Glutamatergic neuron (in vitro differentiated cells): Measurements from ENCODE around the gene FAM163A. TPM values are rescaled to one million over a fixed set of nuclear protein-coding genes. Genes with fewer than 3 reads are reported as not detected.

ENCODE experiments used
- DNase-seq: peaks from one replicate; pipeline ENCODE4 v3.0.0; 2022
- H3K27ac Mint-ChIP-seq: one replicate; pipeline ENCODE4 v1.8.0; 2020; ENCODE audit warnings: mild to moderate bottlenecking, mixed read lengths, inconsistent platforms; ENCODE audit not compliant: unreplicated experiment
- H3K27me3 Mint-ChIP-seq: one replicate; pipeline ENCODE4 v1.8.0; 2020; ENCODE audit warnings: mild to moderate bottlenecking, moderate library complexity, mixed read lengths, inconsistent platforms; ENCODE audit not compliant: unreplicated experiment
- H3K36me3 Mint-ChIP-seq: one replicate; pipeline ENCODE4 v1.8.0; 2020; ENCODE audit warnings: mild to moderate bottlenecking, mixed read lengths, inconsistent platforms; ENCODE audit not compliant: unreplicated experiment
- H3K4me1 Mint-ChIP-seq: one replicate; pipeline ENCODE4 v1.8.0; 2020; ENCODE audit warnings: mild to moderate bottlenecking, low read depth, mixed read lengths, inconsistent platforms; ENCODE audit not compliant: unreplicated experiment
- H3K4me3 Mint-ChIP-seq: one replicate; pipeline ENCODE4 v1.8.0; 2020; ENCODE audit warnings: mild to moderate bottlenecking, mixed read lengths, inconsistent platforms; ENCODE audit not compliant: unreplicated experiment
- H3K9me3 Mint-ChIP-seq: one replicate; pipeline ENCODE4 v1.8.0; 2020; ENCODE audit warnings: mild to moderate bottlenecking, moderate library complexity, mixed read lengths, inconsistent platforms; ENCODE audit not compliant: unreplicated experiment
- total RNA-seq: library from RNA; stranded (reverse); fragmentation: NEBNext Ultra II Directional; extraction: Animal tissue kit (Norgen Biotek cat#: 25700); gene quantifications from one replicate; pipeline ENCODE4 v1.2.1, GENCODE V29; 2021; ENCODE audit not compliant: unreplicated experiment
- TF ChIP-seq, protein P1 (sequence below): fragments of 200-600 bp; sonication (generic); IDR thresholded peaks from one replicate; pipeline ENCODE4 v1.5.0; 2021; ENCODE audit not compliant: partially characterized antibody, unreplicated experiment

FAM163A gene
- total RNA-seq, 1 donor from 2014 or later: not detected

DNA sequence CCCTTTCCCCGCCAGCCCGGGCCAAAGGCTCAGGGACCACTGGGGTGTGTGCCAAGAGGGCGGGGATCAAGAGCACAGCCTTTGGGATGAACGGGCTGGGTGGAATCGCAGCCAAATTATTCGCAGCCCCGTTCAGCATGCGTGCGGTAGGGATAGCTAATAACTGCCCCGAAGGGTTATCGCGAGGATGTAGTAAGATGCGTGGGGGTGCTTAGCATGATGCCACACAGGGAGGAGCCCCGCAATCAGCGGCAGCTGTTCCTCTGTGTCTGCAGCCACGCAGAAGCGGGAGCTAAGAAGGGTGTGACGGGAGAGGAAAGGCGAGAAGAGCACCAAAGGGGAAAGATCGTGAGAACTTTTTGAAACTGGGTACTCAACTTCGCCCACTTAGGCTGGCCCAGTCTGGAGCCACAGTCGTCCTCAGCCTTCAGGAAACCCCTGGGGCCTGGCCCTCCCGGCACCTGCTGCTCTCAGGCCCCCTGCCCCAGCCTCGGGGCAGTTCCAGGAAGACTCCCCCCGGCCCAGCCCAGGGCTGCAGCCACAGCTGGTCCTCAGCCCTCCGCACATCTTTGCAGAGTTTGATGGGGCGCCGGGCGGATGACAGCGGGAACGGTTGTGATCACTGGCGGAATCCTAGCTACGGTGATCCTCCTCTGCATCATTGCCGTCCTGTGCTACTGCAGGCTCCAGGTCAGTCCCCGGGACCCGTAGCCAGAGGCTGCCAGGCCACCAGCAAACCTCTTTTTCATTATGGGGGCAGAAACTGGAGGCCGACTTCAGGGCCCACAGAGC, 69.6 kb downstream of the FAM163A start:
- peaks cover 9% of the 10 kb centered on the region for H3K4me1 Mint-ChIP-seq
- H3K9me3 Mint-ChIP-seq: peaks cover 5% of the 10 kb centered on the region
- H3K36me3 Mint-ChIP-seq: no peaks in the 10 kb centered on the region
- peaks cover 7% of the 10 kb centered on the region for H3K27me3 Mint-ChIP-seq
- H3K4me3 Mint-ChIP-seq: no peak overlapping the region
- TF ChIP-seq, protein P1, sequence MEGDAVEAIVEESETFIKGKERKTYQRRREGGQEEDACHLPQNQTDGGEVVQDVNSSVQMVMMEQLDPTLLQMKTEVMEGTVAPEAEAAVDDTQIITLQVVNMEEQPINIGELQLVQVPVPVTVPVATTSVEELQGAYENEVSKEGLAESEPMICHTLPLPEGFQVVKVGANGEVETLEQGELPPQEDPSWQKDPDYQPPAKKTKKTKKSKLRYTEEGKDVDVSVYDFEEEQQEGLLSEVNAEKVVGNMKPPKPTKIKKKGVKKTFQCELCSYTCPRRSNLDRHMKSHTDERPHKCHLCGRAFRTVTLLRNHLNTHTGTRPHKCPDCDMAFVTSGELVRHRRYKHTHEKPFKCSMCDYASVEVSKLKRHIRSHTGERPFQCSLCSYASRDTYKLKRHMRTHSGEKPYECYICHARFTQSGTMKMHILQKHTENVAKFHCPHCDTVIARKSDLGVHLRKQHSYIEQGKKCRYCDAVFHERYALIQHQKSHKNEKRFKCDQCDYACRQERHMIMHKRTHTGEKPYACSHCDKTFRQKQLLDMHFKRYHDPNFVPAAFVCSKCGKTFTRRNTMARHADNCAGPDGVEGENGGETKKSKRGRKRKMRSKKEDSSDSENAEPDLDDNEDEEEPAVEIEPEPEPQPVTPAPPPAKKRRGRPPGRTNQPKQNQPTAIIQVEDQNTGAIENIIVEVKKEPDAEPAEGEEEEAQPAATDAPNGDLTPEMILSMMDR: no peak
- no peak for DNase-seq
- H3K27ac Mint-ChIP-seq: no peak overlapping the region

DNA sequence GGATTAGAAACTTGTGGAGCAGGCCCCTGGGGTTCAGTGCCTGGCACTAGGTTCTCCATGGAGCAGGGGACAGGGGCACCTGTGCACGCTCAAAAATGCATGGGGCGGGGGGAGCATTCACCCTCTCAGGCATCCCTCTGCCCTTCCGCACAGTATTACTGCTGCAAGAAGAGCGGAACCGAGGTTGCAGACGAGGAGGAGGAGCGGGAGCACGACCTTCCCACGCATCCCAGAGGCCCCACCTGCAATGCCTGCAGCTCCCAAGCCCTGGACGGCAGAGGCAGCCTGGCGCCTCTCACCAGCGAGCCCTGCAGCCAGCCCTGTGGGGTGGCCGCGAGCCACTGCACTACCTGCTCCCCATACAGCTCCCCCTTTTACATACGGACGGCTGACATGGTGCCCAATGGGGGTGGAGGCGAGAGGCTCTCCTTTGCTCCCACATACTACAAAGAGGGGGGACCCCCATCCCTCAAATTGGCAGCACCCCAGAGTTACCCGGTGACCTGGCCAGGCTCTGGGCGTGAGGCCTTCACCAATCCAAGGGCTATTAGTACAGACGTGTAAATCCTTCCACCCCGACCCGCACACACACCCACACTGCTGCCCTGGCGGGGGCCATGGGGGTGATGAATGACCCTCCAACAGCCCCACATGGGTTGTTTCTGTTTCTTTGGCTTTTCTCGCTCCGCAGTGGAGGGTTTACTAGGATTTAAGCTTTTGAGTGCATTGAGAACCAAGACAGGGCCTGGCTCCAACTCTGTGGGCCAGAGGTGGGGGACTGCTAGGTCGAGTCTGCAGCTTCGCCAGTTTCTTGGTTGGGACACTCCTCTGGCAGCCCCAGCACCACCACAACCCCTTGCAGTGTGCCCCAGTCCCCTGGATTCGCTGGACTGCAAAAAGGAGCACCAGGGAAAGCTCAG, 70.8 kb downstream of the FAM163A start:
- no peak overlapping the region for H3K27ac Mint-ChIP-seq
- H3K4me3 Mint-ChIP-seq: peak overlapping the region; percentile 96
- peaks cover 11% of the 10 kb centered on the region for H3K27me3 Mint-ChIP-seq
- H3K4me1 Mint-ChIP-seq: peaks cover 18% of the 10 kb centered on the region
- TF ChIP-seq, protein P1: no peak
- peaks cover 11% of the 10 kb centered on the region for H3K9me3 Mint-ChIP-seq
- DNase-seq: no peak
- no peaks in the 10 kb centered on the region for H3K36me3 Mint-ChIP-seq

DNA sequence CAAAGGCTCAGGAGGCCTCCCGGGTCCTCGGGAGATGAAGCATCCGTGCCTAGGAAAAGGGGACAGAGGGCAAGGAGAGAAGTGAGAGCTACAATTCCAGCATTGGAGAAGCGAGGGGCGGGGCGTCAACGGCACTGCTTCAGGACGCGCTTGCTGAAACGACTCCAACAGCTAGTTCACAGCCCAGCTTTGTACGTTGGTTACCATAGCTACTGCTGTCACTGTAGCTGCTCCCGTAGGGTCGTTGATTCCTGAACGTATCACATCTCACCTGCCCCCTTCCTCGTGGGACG, 71.4 kb downstream of the FAM163A start:
- Mint-ChIP-seq H3K4me3 (peak overlapping the region; percentile 96), H3K27me3 (peaks cover 11% of the 10 kb centered on the region), H3K27ac (no peak overlapping the region), H3K36me3 (no peaks in the 10 kb centered on the region), H3K9me3 (peaks cover 11% of the 10 kb centered on the region), H3K4me1 (peaks cover 18% of the 10 kb centered on the region)
- DNase-seq: peak; percentile 52
- TF ChIP-seq, protein P1: no peak

DNA sequence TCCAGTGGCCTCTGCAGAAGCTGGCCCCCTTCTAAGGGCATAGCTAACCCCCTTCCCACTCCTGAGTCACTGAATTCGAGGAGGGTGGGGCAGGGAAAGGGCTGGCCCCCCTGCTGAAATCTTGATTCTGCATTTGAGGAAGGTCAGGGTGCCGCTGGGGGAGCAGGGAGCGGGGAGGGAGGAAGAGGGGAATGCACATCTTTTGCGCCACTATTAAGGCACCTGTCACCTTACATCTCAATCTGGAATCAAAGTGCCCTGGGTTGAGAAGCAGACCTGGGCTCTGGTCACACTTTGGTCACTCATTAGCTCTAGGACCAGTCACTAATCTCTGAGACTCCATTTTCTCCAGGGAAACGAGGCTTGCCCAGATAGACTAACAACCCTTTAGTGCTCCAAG, 72.5 kb downstream of the FAM163A start:
- DNase-seq: no peak
- H3K27me3 Mint-ChIP-seq: peaks cover 14% of the 10 kb centered on the region
- no peak overlapping the region for H3K27ac Mint-ChIP-seq
- peak overlapping the region; percentile 96 for H3K4me3 Mint-ChIP-seq
- peaks cover 18% of the 10 kb centered on the region for H3K4me1 Mint-ChIP-seq
- no peaks in the 10 kb centered on the region for H3K36me3 Mint-ChIP-seq
- TF ChIP-seq, protein P1: no peak
- H3K9me3 Mint-ChIP-seq: peaks cover 11% of the 10 kb centered on the region
